Inferior parietal cortex (tissue), 1 donor: Measurements from ENCODE around the gene OSBPL8.
"Not testable (repeated sequence)": the region's sequence is repeated elsewhere in the genome, so short reads cannot be mapped to it uniquely, and the experiment has no call there.

Experiments used
- DNase-seq: peaks from one replicate; pipeline ENCODE4 v3.0.0-alpha.2; 2016; ENCODE audit errors: extremely low spot score

OSBPL8 gene

DNA sequence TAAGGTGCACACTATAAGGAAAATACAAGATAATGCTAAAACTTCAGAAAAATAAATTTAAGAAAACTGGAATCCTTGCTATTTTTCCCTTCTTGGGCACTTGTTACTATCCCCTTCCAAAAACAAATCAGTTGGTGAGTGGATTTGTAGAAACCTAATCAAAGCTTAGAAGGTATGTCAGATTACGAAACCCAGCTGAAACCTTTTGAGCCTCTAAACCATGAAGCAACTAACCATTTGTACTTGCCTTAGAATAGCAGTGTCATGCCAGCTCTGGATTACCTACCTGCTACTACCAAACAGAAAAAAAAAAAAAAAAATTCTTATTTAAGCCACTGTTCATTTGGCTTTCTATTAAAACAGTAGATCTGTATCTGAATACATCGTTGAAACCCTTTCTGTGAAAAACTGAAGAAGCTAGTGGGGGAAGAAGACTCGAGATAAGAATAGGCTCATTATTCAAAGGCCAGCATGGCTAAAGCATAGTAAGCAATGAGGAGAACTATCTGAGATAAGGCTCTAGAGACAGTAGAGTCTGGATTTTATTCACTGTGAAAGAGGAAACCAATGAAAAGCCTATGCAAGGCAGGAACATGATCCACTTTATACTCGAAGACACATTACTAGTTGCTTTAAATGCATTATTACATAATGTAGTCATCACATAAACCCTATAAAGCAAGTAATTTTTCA, 30.2 kb downstream of the OSBPL8 start:
- no peak for DNase-seq

DNA sequence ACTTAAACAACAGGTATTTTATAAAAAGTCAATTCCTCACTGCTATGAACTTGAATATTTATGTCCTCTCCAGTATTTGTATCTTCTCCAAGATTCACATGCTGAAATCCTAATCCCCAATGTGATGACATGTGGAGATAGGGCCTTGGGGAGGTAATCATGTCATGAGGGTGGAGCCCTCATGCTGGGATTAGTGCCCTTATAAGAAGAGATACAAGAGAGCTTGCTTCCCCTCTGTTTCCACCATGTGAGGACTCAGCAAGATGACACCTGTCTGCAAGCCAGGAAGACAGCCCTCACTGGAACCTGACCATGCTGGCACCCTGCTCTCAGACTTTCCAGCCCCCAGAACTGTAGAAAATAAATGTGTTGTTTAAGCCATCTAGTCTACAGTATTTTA, 36.2 kb downstream of the OSBPL8 start:
- no peak for DNase-seq

DNA sequence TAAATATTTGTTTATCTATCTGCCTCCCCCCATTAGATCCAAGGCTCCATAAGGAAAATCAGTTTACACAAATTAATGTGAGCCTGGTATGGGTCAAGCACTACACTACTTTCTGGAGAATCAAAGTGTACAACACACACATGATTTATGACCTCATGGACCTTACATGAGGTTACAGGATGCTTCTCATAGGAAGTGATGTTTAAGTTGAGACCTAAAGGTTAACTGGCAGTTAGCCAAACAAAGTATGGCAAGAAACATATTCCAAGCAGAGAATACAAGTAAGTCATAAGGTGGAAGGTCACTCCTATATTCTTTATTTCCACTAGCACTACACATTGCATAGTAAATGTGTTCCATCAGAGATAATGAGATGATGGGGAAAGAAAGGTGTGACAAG, 39.2 kb downstream of the OSBPL8 start:
- DNase-seq = no peak

DNA sequence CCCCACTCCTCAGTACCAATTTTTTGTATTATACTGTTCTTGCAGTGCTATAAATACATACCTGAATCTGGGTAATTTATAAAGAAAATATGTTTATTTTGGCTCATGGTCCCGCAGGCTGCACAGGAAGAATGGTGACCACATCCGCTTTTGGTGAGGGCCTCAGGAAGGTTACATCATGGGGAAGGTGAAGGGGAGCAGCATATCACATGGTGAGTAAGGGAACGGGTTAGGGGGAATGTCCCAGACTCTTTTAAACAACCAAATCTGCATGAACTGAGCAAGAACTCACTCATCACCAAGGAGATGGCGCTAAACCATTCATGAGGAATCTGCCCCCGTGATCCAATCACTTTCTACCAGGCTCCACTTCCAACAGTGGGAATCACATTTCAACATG, 40.0 kb downstream of the OSBPL8 start:
- DNase-seq = no peak

DNA sequence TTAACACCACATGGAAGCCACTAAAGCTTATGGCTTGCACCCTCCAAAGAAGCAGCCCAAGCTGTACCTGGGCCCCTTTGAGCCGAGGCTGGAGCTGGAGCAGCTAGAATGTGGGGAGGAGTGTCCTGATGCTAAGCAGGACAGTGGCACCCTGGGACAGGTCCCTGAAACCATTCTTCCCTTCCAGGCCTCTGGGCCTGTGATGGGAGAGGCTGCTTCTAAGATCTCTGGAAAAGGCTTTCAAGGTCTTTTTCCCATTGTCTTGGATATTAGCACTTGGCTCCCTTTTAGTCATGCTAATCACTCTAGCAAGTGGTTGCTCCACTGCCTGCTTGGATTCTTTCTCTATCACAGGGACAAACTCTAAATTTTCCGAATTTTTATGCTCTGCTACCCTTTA, 40.9 kb downstream of the OSBPL8 start:
- DNase-seq = no peak

DNA sequence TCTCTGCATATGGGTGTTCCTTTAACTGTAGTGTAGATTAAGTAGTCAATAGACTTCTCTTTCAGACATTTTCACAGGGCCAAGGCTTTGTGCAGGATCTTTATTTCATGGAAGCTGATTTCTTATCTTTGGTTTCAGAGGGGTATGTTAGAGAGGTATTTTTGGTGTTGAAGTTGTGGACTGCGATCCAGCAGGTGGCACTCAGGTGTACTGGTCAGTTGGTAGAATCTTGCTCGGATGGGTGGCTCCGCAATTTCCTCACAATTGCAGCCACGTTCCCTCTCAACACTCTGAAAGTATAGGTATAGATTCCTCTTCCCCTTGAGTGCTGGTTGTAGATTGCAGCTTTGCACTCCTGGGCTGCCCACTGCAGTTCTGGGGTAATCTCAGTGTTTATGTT, 44.3 kb downstream of the OSBPL8 start:
- DNase-seq = no peak

DNA sequence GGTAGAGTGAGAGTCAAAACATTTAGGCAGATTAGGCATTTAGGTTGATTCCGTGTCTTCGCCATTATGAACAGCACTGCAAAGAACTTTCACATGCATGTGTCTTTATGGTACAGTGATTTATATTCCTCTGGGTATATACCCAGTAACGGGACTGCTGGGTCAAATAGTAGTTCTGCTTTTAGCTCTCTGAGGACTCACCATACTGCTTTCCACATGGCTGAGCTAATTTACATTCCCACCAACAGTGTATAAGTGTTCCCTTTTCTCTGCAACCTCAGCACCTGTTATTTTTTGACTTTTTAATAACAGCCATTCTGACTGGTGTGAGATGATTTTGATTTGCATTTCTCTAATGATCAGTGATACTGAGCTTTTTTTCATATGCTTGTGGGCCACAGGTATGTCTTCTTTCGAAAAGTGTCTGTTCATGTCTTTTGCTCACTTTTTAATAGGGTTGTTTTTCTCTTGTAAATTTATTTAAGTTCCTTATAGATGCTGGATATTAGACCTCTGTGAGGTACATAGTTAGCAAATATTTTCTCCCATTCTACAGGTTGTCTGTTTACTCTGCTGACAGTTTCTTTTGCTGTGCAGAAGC, 48.4 kb downstream of the OSBPL8 start:
- DNase-seq = not testable (repeated sequence)

DNA sequence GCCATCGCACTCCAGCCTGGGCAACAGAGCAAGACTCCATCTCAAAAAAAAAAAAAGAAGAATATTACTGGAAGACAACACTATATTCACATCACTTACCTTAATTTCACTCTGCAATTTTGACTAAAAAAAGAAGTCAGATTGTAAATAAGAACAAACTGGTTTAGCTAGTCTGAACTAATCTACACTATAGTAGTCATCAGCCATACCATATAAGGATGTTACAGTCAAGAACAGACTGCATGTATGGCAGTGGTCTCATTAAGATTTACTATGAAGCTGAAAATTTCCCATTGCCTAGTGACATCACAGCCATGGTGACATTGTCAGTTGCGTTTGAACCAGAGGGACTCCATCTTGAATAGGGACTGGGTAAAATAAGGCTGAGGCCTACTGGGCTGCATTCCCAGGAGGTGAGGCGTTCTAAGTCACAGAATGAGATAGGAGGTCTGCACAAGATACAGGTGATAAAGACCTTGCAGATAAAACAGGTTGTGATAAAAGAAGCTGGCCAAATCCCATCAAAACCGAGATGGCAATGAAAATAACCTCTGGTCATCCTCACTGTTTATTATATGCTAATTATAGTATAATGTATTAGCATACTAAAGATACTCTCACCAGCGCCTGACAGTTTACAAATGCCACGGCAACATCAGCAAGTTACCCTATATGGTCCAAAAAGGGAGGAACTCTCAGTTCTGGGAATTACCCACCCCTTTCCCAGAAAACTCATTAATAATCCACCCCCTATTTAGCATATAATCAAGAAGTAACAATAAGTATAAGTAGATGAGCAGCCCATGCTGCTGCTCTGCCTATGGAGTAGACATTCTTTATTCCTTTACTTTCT, 51.2 kb downstream of the OSBPL8 start:
- no peak for DNase-seq

DNA sequence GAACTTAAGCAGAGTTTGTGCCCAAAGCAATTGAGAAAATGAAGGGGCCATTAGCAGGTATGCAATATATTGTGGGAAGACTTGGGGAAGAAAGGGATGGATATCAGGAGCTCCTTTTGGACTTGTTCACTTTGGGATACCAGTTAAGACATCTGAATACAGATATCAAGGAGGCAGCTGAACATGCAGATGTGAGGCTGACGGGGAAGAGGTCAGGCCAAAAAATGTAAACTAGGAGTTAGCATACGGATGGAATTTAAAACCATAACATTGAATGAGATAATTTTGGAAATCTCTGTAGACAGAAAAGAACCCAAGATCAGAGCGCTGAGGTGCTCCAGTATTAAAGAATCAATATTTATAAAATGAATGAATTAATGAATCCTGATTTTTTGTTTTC, 53.4 kb downstream of the OSBPL8 start:
- DNase-seq = no peak

DNA sequence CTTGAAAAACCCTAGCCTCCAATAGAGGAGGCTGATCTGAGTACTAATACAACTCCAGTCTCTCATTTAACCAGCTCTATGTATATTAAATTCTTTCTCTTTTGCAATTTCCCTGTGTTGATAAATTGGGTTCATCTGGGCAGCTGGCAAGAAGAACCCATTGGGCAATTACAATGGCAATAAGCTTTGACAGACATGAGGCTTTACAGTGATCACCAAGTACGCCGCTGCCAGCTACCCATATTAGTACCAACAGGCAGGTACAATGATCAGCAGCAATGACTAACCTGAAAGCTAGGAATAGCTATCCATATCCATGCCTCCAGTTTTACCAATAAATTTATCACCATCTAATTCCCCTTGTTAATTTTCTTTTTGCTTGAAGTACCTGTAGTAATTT, 54.5 kb downstream of the OSBPL8 start:
- DNase-seq = no peak

DNA sequence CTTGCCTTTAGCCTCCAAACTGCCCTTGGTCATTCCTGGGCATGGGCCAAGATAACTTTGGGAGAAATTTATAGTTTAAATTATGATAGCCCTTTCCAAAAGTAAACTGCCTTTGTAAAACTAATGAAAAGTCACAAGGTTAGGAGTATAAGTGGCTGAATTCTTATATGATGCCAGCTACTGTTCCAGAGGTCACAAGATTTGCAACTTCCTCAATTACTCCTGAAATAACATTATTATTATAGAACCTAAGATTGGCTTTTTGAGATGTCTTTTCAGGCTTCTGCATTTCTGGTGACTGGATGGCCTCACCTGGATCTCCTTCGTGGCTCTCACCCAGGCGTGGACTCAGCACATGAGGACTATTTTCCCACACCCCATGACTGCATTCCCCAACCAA, 55.0 kb downstream of the OSBPL8 start:
- DNase-seq = no peak

DNA sequence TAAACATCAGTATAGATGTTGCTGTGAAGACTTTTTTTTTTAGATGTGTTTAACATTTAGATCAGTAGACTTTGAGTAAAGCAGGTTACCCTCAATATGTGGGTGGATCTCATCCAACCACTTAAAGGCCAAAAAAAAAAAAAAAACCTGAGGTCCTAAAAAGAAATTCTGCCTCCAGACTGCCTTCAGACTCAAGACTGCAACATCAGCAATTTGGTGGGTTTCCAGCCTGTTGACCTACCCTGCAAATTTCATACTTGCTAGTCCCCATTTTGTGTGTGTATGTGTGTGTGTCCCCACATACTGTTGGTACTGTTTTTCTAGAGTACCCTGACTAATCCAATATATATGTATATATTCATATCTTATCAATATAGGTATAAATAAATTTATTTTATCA, 55.6 kb downstream of the OSBPL8 start:
- DNase-seq = no peak

DNA sequence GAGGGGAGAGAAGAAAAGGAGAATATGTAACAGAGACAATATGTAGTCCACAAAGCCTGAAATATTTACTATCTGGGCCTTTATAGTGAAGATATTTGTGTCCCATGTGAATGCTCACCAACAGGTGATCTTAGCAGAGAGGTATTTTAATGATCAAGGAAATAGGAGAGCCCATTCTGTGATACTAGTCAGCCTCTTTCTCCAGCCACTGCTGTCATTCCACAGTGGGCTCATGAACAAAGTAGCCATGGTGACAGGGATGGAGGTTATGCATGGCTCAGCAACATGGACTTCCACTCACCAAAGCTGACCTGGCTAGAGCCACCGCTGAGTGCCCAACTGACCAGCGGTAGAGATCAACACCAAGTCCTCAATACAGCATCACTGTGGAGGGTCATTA, 58.2 kb downstream of the OSBPL8 start:
- DNase-seq = no peak

DNA sequence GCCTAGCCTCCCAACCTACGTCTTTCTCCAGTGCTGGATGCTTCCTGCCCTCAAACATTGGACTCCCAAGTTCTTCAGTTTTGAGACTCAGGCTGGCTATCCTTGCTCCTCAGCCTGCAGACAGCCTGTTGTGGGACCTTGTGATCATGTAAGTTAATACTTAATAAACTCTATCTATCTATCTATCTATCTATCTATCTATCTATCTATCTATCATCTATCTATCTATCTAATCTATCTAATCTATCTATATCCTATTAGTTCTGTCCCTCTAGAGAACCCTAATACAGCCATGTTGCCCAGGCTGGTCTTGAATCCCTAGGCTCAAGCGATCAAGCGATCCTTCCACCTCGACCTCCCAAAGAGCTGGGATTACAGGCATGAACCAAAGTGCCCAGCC, 60.4 kb downstream of the OSBPL8 start:
- DNase-seq = not testable (repeated sequence)

DNA sequence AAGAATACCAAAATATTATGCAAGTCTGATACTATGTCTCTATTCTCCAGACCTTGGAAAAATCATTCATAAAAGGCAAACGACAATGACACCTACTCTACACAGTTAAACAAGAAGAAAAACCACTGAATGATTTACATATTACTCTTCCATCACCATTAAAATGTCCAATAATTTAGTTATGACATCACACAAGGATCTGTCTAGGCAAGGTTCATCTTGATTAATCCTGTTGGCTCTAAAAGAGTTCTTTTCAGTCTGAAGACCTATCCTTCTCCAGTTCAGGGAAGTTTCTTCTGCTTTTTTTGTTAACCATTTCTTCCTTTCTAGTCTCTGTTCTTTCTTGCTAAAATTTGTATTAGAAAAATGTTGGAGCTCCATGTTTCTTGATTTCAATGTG, 64.0 kb downstream of the OSBPL8 start:
- DNase-seq = no peak

DNA sequence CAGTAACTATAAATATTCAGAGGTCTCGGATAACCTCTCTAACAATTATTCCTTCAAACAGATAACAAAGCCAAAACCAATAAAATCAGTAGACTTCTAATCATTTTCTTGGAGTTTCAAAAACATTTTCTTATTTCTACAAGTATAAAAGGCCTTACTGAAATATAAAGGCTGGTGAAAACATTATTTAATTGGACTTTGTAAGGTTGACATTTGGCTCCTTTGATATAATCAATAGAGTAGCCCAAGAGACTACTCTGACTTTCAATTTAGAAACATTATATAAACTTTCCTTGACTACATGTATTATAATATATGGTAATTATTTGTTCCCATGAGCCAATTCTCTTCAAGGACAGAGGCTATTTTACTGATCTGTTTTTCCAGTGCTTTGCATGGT, 68.3 kb downstream of the OSBPL8 start:
- no peak for DNase-seq

DNA sequence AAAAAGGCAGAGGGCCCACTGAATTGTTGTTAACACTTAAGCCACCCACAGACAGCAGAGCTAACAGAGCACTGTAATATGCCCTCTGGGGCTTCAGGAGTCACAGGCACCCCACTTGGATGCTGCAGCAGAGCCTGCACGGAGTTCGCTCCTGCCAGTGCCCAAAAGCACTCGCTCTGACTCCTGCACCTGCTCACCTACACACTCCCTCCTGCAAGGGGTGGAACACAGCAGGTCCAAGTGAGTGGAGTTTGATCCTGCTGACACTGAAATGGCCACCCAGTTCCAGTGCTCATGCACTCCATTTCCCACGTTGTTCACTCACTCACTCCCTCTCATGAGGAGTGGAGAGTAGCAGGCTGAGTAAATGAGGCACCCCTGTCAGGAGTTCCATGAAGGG, 68.8 kb downstream of the OSBPL8 start:
- DNase-seq = no peak

DNA sequence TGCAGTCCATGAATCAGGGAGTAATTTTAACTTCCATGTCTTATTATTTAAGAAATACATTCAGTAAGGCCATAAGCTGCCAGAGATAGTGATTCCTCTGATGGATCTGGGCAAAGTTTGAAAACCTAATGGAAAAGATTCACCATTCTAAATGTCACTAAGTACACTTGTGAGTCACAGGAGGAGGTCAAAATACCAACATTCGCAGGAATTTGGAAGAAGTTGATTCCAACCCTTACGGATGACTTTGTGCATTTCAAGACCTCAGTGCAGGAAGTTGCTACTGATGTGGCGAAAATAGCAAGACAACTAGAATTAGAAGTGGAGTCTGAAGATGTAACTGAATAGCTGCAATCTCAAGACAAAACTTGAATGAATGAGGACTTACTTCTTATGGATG, 69.8 kb downstream of the OSBPL8 start:
- no peak for DNase-seq

DNA sequence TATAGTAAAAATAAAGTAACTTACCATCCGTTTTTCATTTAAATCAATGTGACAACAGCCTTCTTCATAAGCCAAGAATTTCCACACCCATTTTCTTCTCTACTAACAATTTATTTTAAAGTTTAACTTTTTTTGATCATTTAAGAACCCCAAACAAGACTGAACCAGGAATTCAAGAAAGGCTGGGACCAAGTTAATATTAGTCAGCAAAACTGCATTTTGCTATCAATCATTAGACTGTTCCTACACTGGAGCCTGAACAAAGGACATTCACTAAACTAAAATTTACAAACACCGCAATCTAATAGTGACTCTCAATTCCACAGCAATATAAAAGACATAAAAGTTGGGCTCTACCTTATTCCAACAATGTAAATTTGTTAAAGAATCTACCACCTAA, 73.6 kb downstream of the OSBPL8 start:
- DNase-seq = no peak

DNA sequence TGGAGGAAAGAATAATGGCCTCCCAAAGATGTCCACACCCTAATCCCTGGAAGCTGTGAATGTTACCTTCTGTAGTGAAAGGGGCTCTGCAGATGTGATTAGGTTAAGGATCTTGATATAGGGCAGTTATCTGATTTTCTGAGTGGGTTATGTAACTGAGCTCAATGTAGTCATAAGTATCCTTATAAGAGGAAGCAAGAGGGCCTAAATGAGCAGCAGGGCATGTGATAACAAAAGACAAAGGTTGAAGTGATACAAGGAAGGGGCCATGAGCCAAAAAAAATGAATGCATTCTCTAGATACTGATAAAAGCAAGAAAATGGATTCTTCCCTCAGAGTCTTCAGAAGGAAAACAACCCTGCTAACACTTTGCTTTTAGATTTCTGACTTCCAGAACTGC, 78.8 kb downstream of the OSBPL8 start:
- DNase-seq = no peak

DNA sequence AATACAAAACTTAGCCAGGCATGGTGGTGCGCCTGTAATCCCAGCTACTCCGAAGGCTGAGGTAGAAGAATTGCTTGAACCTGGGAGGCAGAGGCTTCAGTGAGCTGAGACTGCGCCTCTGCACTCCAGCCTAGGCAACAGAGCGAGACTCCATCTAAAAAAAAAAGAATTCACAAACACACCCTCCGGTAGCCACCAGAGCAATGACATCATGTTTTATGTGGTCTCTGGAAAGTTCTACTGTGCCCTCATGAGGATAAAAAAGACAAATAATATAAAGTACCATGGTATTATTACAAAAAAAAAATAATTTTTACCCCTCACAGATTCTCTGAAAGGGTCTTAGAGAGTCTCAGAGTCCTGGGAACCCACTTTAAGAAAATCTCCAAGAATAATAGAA, 81.5 kb downstream of the OSBPL8 start:
- no peak for DNase-seq

DNA sequence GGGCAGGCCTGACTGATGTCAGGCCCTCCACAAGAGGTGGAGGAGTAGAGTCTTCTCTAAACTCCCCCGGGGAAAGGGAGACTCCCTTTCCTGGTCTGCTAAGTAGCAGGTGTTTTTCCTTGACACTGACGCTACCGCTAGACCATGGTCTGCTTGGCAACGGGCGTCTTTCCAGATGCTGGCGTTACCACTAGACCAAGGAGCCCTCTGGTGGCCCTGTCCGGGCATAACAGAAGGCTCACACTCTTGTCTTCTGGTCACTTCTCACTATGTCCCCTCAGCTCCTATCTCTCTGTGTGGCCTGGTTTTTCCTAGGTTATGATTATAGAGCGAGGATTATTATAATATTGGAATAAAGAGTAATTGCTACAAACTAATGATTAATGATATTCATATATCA, 86.7 kb downstream of the OSBPL8 start:
- not testable (repeated sequence) for DNase-seq

DNA sequence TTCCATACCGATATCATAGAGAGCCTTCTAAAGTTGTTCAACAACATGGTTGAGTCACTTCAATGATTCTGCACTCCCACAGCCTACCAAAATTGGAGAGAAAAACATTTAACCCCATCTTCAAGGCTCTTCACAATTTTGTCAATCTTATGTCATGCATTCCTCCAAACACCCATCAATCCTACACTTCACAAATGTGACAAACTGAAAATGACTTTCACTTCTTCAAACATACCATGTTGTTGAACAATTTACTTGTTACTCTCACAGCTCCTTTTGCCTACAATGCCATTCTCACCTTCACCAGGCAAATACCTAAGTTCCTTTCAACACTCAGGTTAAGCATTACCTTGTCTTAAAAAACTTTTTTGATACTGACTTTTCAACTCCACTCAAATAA, 88.0 kb downstream of the OSBPL8 start:
- DNase-seq = no peak
